ENCODE measurements around the gene COL7A1.

DNA sequence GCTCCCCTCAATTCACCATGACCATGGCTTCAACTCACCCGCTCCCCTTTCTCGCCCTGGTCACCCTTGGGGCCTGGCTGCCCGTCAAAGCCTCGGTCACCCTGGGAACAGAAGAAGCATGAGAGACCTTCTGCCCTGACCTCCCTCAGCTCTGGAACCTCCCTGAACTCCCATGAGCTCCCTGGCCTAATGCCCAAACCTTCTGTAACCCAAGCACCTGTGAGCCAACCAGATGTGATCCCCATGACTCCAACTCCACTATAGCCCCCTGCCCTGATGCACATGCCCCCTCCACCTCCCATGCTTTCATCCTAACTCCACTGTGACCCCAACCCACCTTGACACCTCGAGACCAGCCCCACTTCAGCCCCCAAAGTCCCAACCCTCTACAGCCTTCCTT lies 28.0 kb downstream of the COL7A1 start:
- TF ChIP-seq, protein P1, sequence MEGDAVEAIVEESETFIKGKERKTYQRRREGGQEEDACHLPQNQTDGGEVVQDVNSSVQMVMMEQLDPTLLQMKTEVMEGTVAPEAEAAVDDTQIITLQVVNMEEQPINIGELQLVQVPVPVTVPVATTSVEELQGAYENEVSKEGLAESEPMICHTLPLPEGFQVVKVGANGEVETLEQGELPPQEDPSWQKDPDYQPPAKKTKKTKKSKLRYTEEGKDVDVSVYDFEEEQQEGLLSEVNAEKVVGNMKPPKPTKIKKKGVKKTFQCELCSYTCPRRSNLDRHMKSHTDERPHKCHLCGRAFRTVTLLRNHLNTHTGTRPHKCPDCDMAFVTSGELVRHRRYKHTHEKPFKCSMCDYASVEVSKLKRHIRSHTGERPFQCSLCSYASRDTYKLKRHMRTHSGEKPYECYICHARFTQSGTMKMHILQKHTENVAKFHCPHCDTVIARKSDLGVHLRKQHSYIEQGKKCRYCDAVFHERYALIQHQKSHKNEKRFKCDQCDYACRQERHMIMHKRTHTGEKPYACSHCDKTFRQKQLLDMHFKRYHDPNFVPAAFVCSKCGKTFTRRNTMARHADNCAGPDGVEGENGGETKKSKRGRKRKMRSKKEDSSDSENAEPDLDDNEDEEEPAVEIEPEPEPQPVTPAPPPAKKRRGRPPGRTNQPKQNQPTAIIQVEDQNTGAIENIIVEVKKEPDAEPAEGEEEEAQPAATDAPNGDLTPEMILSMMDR (IDR thresholded peaks at IDR 0.05) = no peak
- no peak for TF ChIP-seq POLR2AphosphoS5 (IDR thresholded peaks at IDR 0.05; ENCODE audit: low read depth, low read length)
- no peak for TF ChIP-seq TCF7L2 (IDR thresholded peaks at IDR 0.05; ENCODE audit: low read depth, low read length)
- TF ChIP-seq REST (IDR thresholded peaks at IDR 0.05; ENCODE audit: insufficient read depth in 1 of 2, low read depth in 2 of 2, low read length in 1 of 2) = no peak
